Fibroblast of skin of left biceps (primary cell): Measurements from ENCODE around the gene UBFD1.
"Not testable (repeated sequence)": the region's sequence is repeated elsewhere in the genome, so short reads cannot be mapped to it uniquely, and the experiment has no call there.

Experiments
- DNase-seq, 2 experiments: peaks; one replicate each; pipeline ENCODE4 v3.0.0-alpha.2; 2013; ENCODE audit warnings: low read depth in 2 of 2

Gene UBFD1

DNA sequence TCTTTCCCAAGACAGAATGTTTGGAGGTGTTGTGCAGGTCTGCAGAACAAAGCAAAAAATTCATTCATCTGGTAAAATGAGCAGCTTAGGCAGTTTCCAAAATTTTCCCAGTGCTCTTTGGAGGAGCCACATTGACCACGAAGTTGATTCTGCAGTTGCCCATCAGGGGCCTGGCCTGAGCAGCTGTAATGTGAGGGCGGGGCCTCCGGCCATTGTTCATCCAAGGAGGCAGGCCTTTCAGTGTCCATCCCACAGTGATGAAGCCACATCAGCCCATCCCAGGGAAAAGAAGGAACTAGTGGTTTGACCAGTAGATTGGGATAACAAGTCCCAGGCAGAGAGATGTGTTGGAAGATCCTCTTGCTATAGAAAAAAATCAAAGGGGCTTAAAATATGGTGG, 10.1 kb downstream of the UBFD1 start:
- no peak for DNase-seq

DNA sequence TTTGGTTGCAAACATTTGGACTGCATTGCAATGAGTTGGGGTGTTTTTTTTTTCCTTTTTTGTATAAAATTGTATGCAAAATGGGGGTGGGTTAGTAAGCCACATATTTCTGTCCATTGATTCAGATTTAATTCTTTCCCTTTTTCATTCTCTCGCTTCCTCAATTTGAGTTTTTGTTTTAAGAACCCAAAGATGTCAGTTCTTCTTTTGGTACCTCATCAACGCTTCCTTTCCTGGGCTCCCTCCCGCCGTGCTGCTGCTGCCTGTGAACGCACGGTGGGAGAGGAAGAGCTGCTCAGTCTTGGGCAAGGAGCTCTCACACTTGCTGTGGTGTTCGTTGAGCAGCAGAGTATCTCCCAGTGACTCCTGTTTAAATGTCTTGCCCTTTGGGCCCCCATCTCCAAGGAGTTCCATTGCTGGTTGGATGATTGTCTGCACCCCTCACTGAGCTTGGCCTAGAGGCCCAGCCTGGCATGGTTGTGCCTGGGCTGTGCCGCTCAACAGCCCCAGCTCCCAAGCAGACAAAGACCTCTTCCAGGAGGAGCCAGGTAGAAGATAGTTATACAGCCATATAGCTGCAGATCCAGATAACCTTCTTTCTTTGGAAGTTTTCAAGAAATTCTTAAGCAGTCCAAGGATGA, 13.6 kb downstream of the UBFD1 start:
- DNase-seq = no peak

DNA sequence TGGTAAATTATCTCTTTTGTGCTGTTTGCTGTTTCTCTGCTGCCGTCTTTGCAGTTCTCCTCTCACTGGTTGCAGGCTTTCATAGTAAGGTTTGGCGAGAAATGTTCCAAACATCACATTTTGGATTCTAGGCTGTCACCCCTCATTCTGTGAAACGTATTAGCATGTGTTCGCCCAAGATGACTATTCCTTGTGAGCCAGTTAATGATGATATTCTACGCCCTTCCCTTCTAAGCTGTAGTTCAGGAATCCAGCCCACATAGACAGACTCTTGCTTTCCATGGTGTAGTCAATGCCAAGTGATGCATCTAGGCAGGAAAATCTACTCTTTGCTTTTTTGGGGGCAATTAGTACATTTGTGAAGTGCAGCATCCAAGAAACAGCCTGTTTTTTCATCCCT, 14.4 kb downstream of the UBFD1 start:
- no peak for DNase-seq

GRCh38 chr16:23572394-23572793, 14.9 kb downstream of the UBFD1 start:
- DNase-seq = no peak

DNA sequence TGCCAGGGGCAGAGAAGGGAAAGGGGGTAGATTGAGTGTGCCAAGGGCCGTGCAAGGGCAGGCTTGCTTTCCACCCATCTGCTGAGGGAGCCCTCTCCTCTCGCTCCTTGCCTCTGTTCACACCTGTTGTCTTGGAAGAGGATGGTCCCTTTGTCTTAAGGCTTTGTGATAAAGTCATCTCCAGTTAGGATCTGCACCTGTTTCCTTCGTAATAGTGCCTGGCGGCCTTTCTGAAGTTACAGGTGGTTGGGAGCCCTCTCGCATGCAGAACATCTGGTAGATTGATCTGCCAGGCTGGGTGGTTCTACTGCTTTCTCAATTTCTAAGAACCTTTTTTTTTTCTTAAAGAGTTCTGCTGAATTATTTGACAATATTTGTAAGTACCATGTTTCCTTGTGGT, 16.3 kb downstream of the UBFD1 start:
- no peak for DNase-seq

DNA sequence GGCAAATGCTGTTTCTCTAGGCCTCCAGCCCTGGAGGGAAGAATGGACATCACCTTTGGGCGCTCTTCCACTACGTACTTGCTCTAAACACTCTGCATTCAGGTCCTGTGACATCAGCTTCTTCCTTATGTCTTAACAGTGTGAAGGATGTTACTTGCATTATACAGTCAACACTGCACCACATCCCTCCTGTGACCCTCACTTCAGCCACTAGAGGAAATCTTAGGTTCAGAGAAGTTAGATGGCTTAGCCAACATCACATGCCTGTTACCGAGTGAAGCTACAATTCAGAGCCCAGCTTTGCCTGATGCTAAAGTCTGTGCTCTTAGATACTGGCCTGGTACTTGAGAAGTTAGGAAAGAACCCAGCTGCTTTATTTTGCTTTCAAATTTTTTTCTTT, 18.3 kb downstream of the UBFD1 start:
- no peak for DNase-seq

GRCh38 chr16:23577493-23577892, 20.0 kb downstream of the UBFD1 start:
- DNase-seq = no peak

DNA sequence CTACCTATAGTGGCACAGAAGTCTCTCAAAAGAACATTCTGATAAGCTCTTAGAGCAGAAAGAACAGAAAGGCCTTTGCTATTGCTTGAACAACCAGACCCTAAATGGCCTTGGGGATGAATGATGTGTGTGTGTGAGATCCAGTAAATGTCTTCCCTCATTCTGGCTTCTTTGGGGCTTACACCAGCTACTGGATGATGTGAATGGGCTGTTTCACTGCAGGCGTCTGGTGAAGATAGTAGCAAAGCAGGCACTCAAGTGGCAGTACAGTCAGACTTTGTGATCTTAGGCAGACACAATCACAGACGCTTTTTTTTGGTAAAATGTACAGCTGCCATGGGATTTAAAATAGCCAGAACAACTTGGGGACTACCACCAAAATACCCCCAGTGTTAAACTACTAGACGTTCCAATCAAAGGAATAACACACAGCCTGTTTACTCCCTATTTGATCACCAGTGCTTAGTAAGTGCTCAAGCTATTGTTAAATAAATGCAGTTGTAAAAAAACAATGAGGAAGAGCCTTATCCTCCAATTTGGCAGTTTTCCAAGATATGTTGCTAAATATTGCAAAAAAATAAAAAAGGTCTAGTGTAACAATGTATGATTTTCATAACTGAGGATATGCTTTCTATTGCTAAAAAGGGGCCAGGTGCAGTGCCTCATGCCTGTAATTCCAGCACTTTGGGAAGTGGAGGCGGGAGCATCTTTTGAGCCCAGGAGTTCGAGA, 20.7 kb downstream of the UBFD1 start:
- no peak for DNase-seq

DNA sequence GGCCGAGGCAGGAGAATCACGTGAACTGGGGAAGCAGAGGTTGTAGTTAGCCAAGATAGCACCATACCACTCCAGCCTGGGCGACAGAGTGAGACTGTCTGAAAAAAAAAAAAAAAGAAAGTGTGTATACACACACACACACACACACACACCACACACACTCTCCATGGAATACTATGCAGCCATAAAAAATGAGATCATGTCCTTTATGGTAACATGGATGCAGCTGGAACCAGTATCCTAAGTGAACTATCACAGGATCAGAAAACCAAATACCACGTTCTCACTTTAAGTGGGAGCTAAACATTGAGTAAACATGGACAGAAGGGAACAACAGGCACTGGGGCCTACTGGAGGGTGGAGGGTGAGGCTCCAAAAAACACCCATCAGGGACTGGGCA, 21.8 kb downstream of the UBFD1 start:
- no peak for DNase-seq

DNA sequence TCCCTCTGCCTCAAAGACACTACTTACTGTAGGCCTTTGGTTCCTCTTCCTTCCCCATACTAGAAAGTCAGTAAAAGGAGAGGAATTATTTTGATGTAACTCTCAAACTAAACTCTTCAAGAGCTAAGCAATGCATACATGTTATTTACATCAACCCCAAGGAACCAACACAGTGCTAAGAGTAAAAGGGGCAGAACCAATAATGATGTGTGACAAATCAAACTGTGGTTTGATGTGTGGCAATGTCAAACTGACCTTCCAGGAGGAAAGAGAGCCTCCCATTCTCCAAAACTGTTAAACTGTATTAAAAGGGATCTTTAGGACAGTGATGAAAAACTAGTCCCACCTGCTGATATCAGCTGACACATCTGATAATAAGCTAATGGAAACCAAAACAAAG, 22.9 kb downstream of the UBFD1 start:
- DNase-seq = no peak

DNA sequence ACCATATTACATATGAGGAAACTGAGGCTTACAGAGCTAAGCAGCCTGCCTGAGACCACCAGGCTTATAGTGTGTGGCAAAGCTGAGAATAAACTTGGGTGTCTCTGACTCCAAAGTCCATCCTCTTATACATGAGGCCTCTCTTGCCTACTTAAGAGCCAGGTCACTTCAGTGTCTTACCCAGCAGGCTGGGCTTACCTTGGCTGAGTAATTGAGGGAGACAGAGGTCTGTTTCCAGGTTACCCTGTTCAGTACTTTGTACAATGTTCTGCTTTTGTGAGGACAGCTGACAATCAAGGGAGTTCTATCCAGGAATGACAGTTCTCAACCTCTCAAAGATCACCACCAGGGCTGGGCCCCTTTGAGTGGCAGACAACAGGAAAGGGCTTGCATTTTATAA, 24.2 kb downstream of the UBFD1 start:
- DNase-seq = no peak

- not testable (repeated sequence) for DNase-seq
Measured at GRCh38 chr16:23583271-23583670, 25.7 kb downstream of the UBFD1 start.

GRCh38 chr16:23584186-23585076, 26.9 kb downstream of the UBFD1 start:
- no peak for DNase-seq

- peak; percentile 31 to 35 for DNase-seq
Measured at GRCh38 chr16:23587726-23588125, 30.2 kb downstream of the UBFD1 start.

DNA sequence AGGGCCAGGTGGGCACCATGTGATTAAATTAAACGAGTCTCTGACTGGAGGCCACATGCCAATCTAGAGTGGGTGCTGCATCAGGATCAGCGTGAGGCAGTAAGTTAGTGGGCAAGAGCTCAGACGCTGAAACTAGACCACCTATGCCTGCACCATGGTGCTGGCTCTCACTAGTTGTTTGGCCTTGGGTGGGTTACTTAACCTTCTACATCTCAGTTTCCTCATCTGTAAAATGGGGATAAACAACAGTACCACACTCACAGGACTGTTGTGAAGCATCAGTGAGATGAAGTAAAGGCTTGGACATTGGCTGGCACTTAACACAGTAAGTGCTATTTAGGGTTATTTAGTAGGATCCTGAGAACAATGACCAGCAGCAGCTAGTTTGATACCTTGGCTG, 32.7 kb downstream of the UBFD1 start:
- no peak for DNase-seq

GRCh38 chr16:23594186-23594585, 36.7 kb downstream of the UBFD1 start:
- DNase-seq = no peak

DNA sequence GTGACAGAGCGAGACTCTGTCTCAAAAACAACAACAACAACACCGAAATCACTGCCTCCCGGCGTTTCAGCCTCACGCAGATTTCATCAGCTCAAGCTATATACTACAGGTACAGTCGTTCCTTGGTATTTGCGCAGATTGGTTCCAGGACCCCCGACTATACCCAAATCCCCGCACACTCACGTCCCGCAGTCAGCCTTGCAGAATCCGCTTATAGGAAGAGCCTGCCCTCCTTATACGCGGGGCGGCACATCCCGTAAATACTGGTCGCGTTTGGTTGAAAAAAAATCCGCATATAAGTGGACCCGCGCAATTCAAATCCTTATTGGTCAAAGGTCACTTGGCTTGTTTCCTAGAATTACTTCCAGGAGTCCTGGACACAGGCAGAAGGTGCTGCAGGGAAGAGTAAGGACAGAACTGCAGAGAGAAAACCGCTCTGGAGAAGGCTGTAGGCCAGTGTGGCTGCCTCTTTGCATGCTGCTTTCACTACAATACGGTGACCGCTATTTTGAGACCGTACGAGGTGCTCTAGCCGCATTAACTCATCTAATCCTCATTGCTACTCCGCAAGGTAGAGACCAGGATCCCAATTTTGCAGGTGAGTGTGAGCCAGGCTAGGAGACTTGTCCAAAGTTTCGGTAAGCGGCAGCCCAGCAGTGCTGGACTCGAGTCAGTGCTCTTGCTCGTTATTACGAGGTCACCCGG, 37.9 kb downstream of the UBFD1 start:
- no peak for DNase-seq

DNA sequence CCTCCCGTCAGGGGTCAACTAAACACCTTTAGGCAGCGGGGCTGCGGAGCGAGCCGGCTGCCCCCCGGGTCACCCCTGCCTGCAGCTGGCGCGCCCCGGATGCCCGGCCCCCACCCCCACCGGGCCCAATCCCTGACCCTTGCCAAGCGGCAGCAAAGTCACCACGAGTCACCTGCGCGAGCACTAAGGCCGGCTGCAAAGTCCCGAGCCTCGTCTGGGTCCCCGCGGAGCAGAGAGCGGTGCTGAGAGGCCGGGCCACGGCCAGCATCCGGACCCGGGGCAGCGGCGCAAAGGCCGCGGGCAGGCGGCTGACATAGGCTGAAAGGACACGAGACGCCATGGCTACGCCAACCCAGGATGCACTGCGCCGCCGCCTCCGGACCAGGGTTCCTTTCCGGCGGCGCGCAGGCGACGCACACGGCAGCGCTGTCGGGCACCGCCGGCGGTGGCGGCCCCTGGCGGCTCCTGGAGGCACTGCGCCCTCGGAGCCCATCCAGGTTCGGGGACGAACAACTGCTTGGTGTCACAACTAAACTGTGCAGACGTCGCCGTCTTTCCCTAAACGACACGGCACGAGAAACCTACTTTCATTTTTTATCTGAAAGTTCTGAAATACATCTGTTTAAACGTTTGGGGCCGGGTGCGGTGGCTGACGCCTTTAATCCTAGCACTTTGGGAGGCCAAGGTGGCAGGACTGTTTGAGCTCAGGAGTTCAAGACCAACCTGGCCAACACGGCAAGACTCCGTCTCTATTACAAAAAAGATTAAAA, 38.6 kb downstream of the UBFD1 start, which contains the start of gene NDUFAB1:
Gene NDUFAB1 (minus strand): TSS at position 366 of the 770 bp plus-strand sequence. CDS start 26 bp downstream, at position 340.
- DNase-seq = peak; percentile 56 to 57

GRCh38 chr16:23597003-23597756, 39.7 kb downstream of the UBFD1 start:
- DNase-seq = no peak

DNA sequence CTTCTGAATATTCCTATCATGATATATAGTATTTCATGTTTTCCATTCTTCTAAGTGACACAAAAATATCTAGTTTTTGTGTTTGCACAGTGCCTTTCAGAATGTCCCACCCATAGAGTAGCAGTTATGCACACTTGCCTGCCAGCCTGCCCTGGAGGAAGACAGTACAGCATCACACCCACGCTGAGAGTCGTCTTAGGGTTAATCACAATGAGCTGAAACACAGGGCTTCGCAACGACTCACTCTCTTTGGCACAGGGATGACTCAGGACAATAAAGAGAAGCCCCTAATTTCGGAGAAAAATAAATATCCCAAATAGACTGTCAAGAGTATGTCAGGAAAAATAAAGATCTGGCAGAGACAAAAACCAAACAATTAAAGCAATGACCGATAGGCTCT, 50.2 kb downstream of the UBFD1 start:
- no peak for DNase-seq
